ENCODE measurements around the gene MND1. TPM values are rescaled to one million over a fixed set of nuclear protein-coding genes. Genes with fewer than 3 reads are reported as not detected.

MND1 gene
- total RNA-seq, result 9.5 TPM

GRCh38 chr4:153344131-153345011 lies at the start of gene MND1:
Gene MND1, plus strand, starts transcription at chr4:153344688. Its CDS starts 50 bp downstream, at chr4:153344738.

Small RNAs within 50 kb of the gene (small RNA-seq; reads per million reads assigned to genes)
- gene RN7SL419P, result not detected

Other genes with a start within 250 kb of the MND1 start
- 749 TPM for gene TRIM2, start 140.2 kb upstream of the MND1 start, total RNA-seq
- 27.0 TPM for gene TMEM131L, start 121.7 kb downstream of the MND1 start, total RNA-seq

Measured in diencephalon (tissue), 1 donor.